ENCODE measurements around the gene RPS16.

The RPS16 gene

GRCh38 chr19:39412100-39412866 lies 23.5 kb downstream of the RPS16 start, which contains the start of gene PLEKHG2 (continued):
- peak; percentile 99 for TF ChIP-seq ZNF324 (tag by site-specific recombination; IDR thresholded peaks at IDR 0.05)
- TF ChIP-seq, protein P1, sequence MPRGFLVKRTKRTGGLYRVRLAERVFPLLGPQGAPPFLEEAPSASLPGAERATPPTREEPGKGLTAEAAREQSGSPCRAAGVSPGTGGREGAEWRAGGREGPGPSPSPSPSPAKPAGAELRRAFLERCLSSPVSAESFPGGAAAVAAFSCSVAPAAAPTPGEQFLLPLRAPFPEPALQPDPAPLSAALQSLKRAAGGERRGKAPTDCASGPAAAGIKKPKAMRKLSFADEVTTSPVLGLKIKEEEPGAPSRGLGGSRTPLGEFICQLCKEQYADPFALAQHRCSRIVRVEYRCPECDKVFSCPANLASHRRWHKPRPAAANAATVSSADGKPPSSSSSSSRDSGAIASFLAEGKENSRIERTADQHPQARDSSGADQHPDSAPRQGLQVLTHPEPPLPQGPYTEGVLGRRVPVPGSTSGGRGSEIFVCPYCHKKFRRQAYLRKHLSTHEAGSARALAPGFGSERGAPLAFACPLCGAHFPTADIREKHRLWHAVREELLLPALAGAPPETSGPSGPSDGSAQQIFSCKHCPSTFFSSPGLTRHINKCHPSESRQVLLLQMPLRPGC (tag by site-specific recombination; IDR thresholded peaks at IDR 0.05): peak; percentile 79

- Histone ChIP-seq H3K4me3 (ENCODE audit: low read depth, low read length) (peak overlapping the region; percentile 25), H3K9me3 (ENCODE audit: control insufficient read depth, insufficient read depth, low read depth, low read length) (no peaks in the 10 kb centered on the region), H3K36me3 (ENCODE audit: control insufficient read depth in 2 of 2, insufficient read depth in 1 of 2, low read length in 2 of 2) (peaks cover 15 to 21% of the 10 kb centered on the region in 2 experiments; a peak in 2 of 3 replicates), H3K4me1 (ENCODE audit: control insufficient read depth, insufficient read depth, low read length) (peaks cover 40% of the 10 kb centered on the region), H3K27ac (ENCODE audit: extremely low read depth, low read depth, low read length) (peak overlapping the region; percentile 58)
- POLR2A ChIA-PET: interaction anchor here (0.5 to 2.4 kb wide), 7 partner anchors 9 to 29 kb away, joined by 3 to 57 read pairs (median 14); partner anchors contain the start of genes MED29, PAF1 and RPS16
- CTCF ChIA-PET: interaction anchor here (0.5 to 2.4 kb wide), 59 partner anchors 8 to 682 kb away, joined by 3 to 144 read pairs (median 4); partner anchors contain the start of genes EID2, EID2B, FBXO17 and GMFG
- TF ChIP-seq, protein P2, sequence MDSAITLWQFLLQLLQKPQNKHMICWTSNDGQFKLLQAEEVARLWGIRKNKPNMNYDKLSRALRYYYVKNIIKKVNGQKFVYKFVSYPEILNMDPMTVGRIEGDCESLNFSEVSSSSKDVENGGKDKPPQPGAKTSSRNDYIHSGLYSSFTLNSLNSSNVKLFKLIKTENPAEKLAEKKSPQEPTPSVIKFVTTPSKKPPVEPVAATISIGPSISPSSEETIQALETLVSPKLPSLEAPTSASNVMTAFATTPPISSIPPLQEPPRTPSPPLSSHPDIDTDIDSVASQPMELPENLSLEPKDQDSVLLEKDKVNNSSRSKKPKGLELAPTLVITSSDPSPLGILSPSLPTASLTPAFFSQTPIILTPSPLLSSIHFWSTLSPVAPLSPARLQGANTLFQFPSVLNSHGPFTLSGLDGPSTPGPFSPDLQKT (IDR thresholded peaks at IDR 0.05; ENCODE audit: borderline replicate concordance, low read depth, low read length): no peak
- TF ChIP-seq ZSCAN16 (tag by site-specific recombination; IDR thresholded peaks at IDR 0.05) (0 out of 2 replicates have a peak, but pooled peaks have one; percentile 47), ZFP69B (tag by site-specific recombination; IDR thresholded peaks at IDR 0.05) (peak; percentile 88), ZNF2 (tag by site-specific recombination; IDR thresholded peaks at IDR 0.05) (peak; percentile 95; the same call in 1 of the 2 replicates), YY2 (tag by site-specific recombination; IDR thresholded peaks at IDR 0.05) (peak; percentile 55; the same call in 1 of the 2 replicates), ZNF664 (tag by site-specific recombination; IDR thresholded peaks at IDR 0.05) (peak; percentile 75), YY1 (tag by site-specific recombination; IDR thresholded peaks at IDR 0.05) (no peak), ZNF518A (tag by site-specific recombination; conservative IDR thresholded peaks at IDR 0.05; ENCODE audit: low read depth) (peak; percentile 50; the same call in 1 of the 2 replicates), ZNF654 (tag by site-specific recombination; IDR thresholded peaks at IDR 0.05; ENCODE audit: low read depth) (peak; percentile 100), MZF1 (tag by site-specific recombination; IDR thresholded peaks at IDR 0.05; ENCODE audit: borderline replicate concordance) (peak; percentile 89), REST (tag by site-specific recombination; IDR thresholded peaks at IDR 0.05) (peak; percentile 70; the same call in 1 of the 2 replicates), MEIS1 (CRISPR knock-in tag; IDR thresholded peaks at IDR 0.05; ENCODE audit: borderline replicate concordance) (no peak), ZNF266 (tag by site-specific recombination; IDR thresholded peaks at IDR 0.05; ENCODE audit: low read depth) (no peak), ZFP37 (tag by site-specific recombination; IDR thresholded peaks at IDR 0.05) (peak; percentile 93; the same call in 1 of the 2 replicates), ZNF501 (tag by site-specific recombination; IDR thresholded peaks at IDR 0.05) (peak; percentile 97)
- TF ChIP-seq, protein P3, sequence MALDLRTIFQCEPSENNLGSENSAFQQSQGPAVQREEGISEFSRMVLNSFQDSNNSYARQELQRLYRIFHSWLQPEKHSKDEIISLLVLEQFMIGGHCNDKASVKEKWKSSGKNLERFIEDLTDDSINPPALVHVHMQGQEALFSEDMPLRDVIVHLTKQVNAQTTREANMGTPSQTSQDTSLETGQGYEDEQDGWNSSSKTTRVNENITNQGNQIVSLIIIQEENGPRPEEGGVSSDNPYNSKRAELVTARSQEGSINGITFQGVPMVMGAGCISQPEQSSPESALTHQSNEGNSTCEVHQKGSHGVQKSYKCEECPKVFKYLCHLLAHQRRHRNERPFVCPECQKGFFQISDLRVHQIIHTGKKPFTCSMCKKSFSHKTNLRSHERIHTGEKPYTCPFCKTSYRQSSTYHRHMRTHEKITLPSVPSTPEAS (tag by site-specific recombination; IDR thresholded peaks at IDR 0.05): peak; percentile 91
- TF ChIP-seq, protein P4, sequence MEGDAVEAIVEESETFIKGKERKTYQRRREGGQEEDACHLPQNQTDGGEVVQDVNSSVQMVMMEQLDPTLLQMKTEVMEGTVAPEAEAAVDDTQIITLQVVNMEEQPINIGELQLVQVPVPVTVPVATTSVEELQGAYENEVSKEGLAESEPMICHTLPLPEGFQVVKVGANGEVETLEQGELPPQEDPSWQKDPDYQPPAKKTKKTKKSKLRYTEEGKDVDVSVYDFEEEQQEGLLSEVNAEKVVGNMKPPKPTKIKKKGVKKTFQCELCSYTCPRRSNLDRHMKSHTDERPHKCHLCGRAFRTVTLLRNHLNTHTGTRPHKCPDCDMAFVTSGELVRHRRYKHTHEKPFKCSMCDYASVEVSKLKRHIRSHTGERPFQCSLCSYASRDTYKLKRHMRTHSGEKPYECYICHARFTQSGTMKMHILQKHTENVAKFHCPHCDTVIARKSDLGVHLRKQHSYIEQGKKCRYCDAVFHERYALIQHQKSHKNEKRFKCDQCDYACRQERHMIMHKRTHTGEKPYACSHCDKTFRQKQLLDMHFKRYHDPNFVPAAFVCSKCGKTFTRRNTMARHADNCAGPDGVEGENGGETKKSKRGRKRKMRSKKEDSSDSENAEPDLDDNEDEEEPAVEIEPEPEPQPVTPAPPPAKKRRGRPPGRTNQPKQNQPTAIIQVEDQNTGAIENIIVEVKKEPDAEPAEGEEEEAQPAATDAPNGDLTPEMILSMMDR (tag by site-specific recombination; IDR thresholded peaks at IDR 0.05): peak; percentile 99
Measured at GRCh38 chr19:39411832-39412099, 24.0 kb downstream of the RPS16 start.
